ENCODE results near the gene C2.

C2 gene

DNA sequence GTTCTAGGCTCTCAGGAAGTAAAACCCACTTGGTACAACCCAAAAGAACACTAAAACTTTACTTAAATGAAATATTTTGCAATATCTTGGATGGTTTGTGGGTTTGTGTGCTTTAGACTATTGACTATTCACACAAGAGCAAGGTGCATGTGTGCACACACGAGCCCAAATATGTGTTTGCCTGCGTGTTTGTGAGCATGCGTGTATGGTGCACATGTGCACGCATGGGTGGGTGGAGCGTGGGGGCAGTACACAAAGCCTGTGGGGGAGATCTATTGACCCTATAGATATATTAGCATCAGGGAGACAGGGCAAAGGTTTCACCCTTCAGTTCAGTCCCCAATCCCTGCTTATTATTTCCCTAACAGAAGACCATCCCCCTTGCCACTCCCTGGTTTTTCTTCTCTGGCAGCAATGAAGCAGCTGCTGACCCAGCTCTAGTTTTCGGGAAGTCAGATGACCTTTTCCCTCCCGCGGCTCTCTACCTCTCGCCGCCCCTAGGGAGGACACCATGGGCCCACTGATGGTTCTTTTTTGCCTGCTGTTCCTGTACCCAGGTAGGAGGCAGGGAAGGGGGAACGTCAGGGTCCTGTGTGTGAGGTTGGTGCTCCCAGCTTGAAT is at the start of gene C2:
Gene C2 (plus strand): TSS at position 476 of the 621 bp plus-strand sequence. CDS start 36 bp downstream, at position 512.
- Histone ChIP-seq H3K4me3 (no peak within 1 kb of the TSS), H3K4me1 (no peaks in the 10 kb centered on the region), H3K27me3 (no peaks in the 10 kb centered on the region), H3K9ac (no peak within 1 kb of the TSS), H3K36me3 (no peaks in the 10 kb centered on the region), H3K4me2 (no peak within 1 kb of the TSS), H4K20me1 (no peaks in the 10 kb centered on the region), H3K9me3 (no peaks in the 10 kb centered on the region), H3K27ac (no peak within 1 kb of the TSS)
- TF ChIP-seq Cebpa-rat (IDR thresholded peaks at IDR 0.05) = no peak

DNA sequence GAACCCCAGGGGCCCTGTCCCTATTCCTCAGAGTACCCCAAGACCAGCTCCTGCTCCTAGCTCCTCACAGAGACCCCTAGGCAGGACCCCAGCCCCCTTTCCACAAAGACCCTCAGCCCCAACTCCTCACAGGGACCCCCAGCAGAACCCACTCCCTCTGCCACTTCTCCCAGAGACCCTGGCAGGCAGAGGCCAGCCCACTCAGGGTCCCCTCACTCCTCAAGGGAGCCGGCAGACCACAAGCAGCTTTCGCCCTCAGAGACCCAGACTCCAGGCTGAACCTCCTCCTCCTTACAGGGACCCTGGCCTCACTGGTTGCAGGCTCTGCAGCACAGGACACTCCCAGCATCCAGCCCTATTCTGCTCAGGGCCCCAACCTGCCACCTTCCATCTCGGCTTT is 49.3 kb upstream of the C2 start:
- H3K4me2 ChIP-seq = no peak overlapping the region
- peaks cover 15% of the 10 kb centered on the region; the same call in 1 of the 2 replicates for H4K20me1 ChIP-seq
- 0 out of 2 replicates have a peak overlapping the region, but pooled peaks have one; percentile 9 for H3K27ac ChIP-seq
- no peak overlapping the region for H3K9ac ChIP-seq
- H3K4me3 ChIP-seq = no peak overlapping the region
- H3K36me3 ChIP-seq = peaks cover 43% of the 10 kb centered on the region
- no peaks in the 10 kb centered on the region for H3K9me3 ChIP-seq
- no peaks in the 10 kb centered on the region for H3K27me3 ChIP-seq
- H3K4me1 ChIP-seq = peaks cover 12% of the 10 kb centered on the region
- TF ChIP-seq Cebpa-rat (IDR thresholded peaks at IDR 0.05) = no peak

DNA sequence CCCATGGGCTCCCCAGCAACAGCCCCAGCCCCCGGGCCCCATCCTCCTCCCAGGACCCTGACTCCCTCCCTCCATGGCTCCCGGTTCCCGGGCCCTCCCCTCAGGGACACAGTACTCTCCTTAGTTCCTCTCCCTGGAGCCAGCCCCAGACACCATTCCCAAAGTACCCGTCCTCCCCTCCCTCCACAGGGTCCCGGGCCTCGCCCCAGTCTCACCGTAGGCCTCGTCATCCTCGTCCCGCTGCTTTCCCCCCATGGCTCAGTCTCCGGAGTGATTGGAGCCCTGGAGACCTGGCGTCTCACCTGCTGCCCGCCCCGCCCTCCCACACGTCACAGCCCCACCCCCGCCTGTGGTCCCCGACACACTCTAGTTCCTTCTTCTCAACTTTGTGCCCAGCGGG is 48.8 kb upstream of the C2 start, which contains the start of gene SLC44A4:
Gene SLC44A4 (minus strand): TSS at position 272 of the 400 bp plus-strand sequence. CDS start 17 bp downstream, at position 255.
- Histone ChIP-seq H3K4me1 (peaks cover 12% of the 10 kb centered on the region), H3K4me3 (no peak within 1 kb of the TSS), H3K9ac (no peak within 1 kb of the TSS), H3K9me3 (no peaks in the 10 kb centered on the region), H3K4me2 (no peak within 1 kb of the TSS), H3K27ac (0 out of 2 replicates have a peak within 1 kb of the TSS, but pooled peaks have one; percentile 9), H3K27me3 (no peaks in the 10 kb centered on the region), H4K20me1 (peaks cover 19% of the 10 kb centered on the region; the same call in 1 of the 2 replicates), H3K36me3 (peaks cover 48% of the 10 kb centered on the region)
- no peak for TF ChIP-seq Cebpa-rat (IDR thresholded peaks at IDR 0.05)

DNA sequence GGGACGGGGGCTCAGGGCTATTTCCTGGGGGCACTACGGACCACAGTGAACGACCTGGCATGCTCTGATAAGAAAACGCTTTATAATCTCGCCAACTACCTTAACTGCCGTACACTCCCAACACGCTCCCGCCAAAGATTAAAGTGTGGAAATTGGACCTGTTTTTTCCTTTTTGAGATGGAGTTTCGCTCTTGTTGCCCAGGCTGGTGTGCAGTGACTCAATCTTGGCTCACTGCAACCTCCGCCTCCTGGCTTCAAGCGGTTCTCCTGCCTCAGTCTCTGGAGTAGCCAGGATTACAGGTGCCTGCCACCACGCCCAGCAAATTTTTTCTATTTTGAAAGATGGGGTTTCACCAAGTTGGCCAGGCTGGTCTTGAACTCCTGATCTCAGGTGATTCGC is 48.4 kb upstream of the C2 start:
- no peaks in the 10 kb centered on the region for H3K27me3 ChIP-seq
- H3K9ac ChIP-seq = no peak overlapping the region
- H4K20me1 ChIP-seq = peaks cover 19% of the 10 kb centered on the region; the same call in 1 of the 2 replicates
- no peaks in the 10 kb centered on the region for H3K9me3 ChIP-seq
- no peak overlapping the region for H3K27ac ChIP-seq
- H3K4me1 ChIP-seq = peaks cover 10% of the 10 kb centered on the region
- H3K36me3 ChIP-seq = peaks cover 52% of the 10 kb centered on the region
- no peak overlapping the region for H3K4me2 ChIP-seq
- no peak for TF ChIP-seq Cebpa-rat (IDR thresholded peaks at IDR 0.05)
- no peak overlapping the region for H3K4me3 ChIP-seq

DNA sequence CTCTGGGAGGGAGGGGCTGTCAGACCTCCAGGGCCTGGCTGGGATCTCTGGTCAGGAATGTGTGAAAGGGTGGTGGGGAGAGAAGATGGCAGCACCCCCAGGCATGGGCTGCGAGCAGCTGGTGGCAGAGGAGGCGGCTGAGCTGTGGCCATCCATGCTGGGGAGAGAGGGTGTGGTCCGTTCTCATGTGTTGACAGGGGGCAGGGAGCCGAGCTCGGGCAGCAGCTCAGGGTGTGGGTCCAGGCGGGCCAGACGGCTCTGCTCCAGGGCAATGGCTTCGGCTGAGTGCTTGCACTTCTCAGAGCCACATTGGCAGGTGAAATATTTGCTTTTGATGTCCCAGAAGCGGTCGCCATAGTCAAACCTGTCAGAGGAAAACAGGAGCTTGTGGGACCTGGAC is 47.6 kb upstream of the C2 start:
- peaks cover 19% of the 10 kb centered on the region; the same call in 1 of the 2 replicates for H4K20me1 ChIP-seq
- no peak overlapping the region for H3K27ac ChIP-seq
- H3K4me2 ChIP-seq = no peak overlapping the region
- H3K9ac ChIP-seq = no peak overlapping the region
- no peak for TF ChIP-seq Cebpa-rat (IDR thresholded peaks at IDR 0.05)
- H3K4me1 ChIP-seq = peaks cover 2% of the 10 kb centered on the region
- H3K4me3 ChIP-seq = no peak overlapping the region
- peaks cover 59% of the 10 kb centered on the region for H3K36me3 ChIP-seq
- no peaks in the 10 kb centered on the region for H3K27me3 ChIP-seq
- no peaks in the 10 kb centered on the region for H3K9me3 ChIP-seq

GRCh38 chr6:31880616-31881015 is 46.9 kb upstream of the C2 start:
- H3K4me3 ChIP-seq = no peak overlapping the region
- peaks cover 19% of the 10 kb centered on the region; the same call in 1 of the 2 replicates for H4K20me1 ChIP-seq
- no peak overlapping the region for H3K4me2 ChIP-seq
- H3K27me3 ChIP-seq = no peaks in the 10 kb centered on the region
- H3K4me1 ChIP-seq = no peaks in the 10 kb centered on the region
- no peak overlapping the region for H3K9ac ChIP-seq
- peaks cover 67% of the 10 kb centered on the region for H3K36me3 ChIP-seq
- TF ChIP-seq Cebpa-rat (IDR thresholded peaks at IDR 0.05) = no peak
- H3K9me3 ChIP-seq = no peaks in the 10 kb centered on the region
- H3K27ac ChIP-seq = no peak overlapping the region

DNA sequence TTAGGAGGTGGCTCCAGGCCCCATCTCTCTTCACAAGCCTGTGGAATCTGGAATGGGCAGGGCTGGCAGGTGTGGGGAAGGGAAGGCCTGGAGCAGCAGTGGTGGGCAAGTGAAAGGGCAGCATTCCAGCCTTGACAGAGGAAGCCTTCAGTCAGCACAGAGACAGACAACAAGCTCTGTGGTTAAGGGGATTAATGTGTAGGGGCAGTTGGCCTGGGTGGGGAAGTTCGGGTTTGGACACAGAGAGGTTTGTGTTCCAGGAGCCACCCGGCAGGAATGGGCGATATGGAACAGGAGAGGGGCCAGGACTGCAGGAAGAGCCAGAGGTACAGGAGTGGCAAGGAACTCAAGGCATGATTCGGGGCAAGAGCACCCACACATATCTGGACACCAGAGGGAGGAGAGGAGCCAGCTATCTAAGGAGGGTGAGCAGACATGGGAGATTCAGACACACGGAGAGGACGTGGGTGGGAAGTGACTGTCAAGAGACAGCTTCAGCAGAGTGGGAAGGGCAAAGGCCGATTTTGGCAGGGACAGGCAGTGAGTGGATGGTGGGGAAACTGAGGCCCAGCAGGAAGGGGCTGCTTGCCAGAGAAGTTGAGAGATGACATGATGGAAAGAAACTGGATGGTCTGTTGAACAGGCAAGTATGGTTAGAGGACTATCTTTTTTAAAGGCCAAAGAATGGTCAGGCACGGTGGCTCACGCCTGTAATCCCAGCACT is 46.2 kb upstream of the C2 start:
- no peak for TF ChIP-seq Cebpa-rat (IDR thresholded peaks at IDR 0.05)
- Histone ChIP-seq H3K9me3 (no peaks in the 10 kb centered on the region), H3K27me3 (no peaks in the 10 kb centered on the region), H3K36me3 (peaks cover 73% of the 10 kb centered on the region), H3K9ac (no peak overlapping the region), H3K4me2 (no peak overlapping the region), H3K4me3 (no peak overlapping the region), H4K20me1 (peaks cover 19% of the 10 kb centered on the region; the same call in 1 of the 2 replicates), H3K27ac (no peak overlapping the region), H3K4me1 (no peaks in the 10 kb centered on the region)

GRCh38 chr6:31882344-31882743 is 45.2 kb upstream of the C2 start:
- H3K4me2 ChIP-seq = no peak overlapping the region
- H3K36me3 ChIP-seq = peaks cover 84% of the 10 kb centered on the region

DNA sequence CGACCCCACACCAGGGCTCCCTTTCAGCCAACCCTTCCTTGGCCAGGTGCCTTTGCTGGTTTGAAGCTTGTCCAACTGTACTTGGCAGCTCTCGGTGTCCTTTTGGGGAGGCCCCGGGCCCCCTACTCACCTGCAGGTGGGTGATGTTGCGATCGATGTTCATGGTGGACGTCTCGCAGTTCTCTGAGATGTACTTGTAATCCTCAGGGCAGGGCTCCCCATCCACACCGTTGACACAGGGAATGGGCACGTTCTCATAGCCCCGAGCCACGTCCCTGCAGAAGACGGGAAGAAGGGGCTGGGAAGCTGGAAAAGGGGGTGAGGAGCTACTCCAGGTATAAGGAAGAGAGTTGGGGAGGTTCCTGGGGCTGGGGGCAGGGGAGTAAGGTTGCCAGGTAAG is 43.8 kb upstream of the C2 start:
- Histone ChIP-seq H3K4me3 (no peak overlapping the region), H3K27me3 (no peaks in the 10 kb centered on the region), H4K20me1 (peaks cover 19% of the 10 kb centered on the region; the same call in 1 of the 2 replicates), H3K27ac (no peak overlapping the region), H3K36me3 (peaks cover 97% of the 10 kb centered on the region), H3K4me1 (no peaks in the 10 kb centered on the region), H3K9me3 (no peaks in the 10 kb centered on the region), H3K4me2 (no peak overlapping the region), H3K9ac (no peak overlapping the region)
- TF ChIP-seq Cebpa-rat (IDR thresholded peaks at IDR 0.05) = no peak

More at GRCh38 chr6:31882344-31882743, 45.2 kb upstream of the C2 start:
- H3K9ac ChIP-seq = no peak overlapping the region
- H3K4me3 ChIP-seq = no peak overlapping the region
- no peaks in the 10 kb centered on the region for H3K4me1 ChIP-seq
- H4K20me1 ChIP-seq = peaks cover 19% of the 10 kb centered on the region; the same call in 1 of the 2 replicates
- H3K9me3 ChIP-seq = no peaks in the 10 kb centered on the region
- no peak for TF ChIP-seq Cebpa-rat (IDR thresholded peaks at IDR 0.05)
- no peak overlapping the region for H3K27ac ChIP-seq
- no peaks in the 10 kb centered on the region for H3K27me3 ChIP-seq

- Histone ChIP-seq H3K27ac (no peak overlapping the region), H3K9ac (no peak overlapping the region), H3K4me1 (no peaks in the 10 kb centered on the region), H3K27me3 (no peaks in the 10 kb centered on the region), H3K9me3 (no peaks in the 10 kb centered on the region), H3K4me3 (no peak overlapping the region), H3K4me2 (no peak overlapping the region), H4K20me1 (peaks cover 27% of the 10 kb centered on the region), H3K36me3 (peaks cover 100% of the 10 kb centered on the region)
- TF ChIP-seq Cebpa-rat (IDR thresholded peaks at IDR 0.05) = no peak
Measured at GRCh38 chr6:31884528-31885035, 42.9 kb upstream of the C2 start.
